ENCODE results near the gene MEGF9.

- TF ChIP-seq CTCF (conservative IDR thresholded peaks at IDR 0.05) (no peak), ZFX (IDR thresholded peaks at IDR 0.05) (no peak)
Observed at GRCh38 chr9:120688758-120689157, 25.5 kb downstream of the MEGF9 start.

Measured in C4-2B (cell line).